ENCODE measurements around the gene AKAP12. TPM values are rescaled to one million over a fixed set of nuclear protein-coding genes. Genes with fewer than 3 reads are reported as not detected.

The AKAP12 gene
- polyA plus RNA-seq, 2 of the 4 experiments (the other 2 are of a cell fraction): 32.1 to 192 TPM

DNA sequence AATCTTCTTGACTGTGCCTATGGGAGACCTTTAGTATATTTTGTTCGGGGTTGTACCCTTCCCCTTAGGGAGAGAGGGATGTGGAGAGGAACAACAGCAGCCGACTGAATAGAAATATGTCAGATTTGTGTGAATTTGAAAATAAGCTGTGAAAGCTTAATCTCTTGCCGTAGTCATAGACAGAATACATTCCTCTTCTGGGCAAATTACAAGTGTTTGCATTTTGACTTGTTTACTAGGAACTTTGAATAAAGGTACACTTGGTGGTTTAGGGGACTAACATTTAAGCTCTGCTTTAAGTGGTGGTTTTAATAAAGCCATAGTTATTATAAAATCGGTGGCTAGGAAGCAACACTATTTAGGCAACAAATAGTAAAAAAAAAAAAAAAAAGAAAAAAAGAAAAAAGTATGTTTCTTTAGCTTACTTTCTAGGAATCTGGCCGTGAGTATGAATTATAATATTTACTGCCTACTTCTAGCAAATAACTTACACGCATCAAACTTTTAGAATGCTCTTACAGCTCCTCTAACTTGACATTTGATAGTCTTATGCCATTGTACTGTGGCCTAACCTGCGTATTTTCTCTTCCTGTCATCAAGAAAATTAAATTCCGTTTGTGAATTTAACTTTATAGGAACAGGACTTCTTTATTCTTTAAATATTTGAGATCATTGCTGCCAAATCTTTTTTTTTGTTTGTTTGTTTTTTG lies 86.5 kb downstream of the AKAP12 start:
- Histone ChIP-seq H3K4me3 (peak overlapping the region; percentile 72), H3K27ac (peak overlapping the region; percentile 83 to 84), H3K4me1 (peaks cover 39% of the 10 kb centered on the region), H3K9me3 (no peaks in the 10 kb centered on the region), H3K4me2 (peak overlapping the region; percentile 80)
- peak; percentile 12 to 22; a peak in 3 of 6 replicates for ATAC-seq
- 10% methylated on average over 8 of the region's 8 CpGs for WGBS (ENCODE audit: missing lambda C conversion rate)
- ChIA-PET CTCF (interaction anchor here (1.7 to 7.2 kb wide), 7 partner anchors 8 to 435 kb away, joined by 4 to 192 read pairs (median 43); no protein-coding TSS in a partner anchor), POLR2A (interaction anchor here (1.5 to 2.6 kb wide), 4 partner anchors 8 to 312 kb away, joined by 4 to 8 read pairs (median 6); no protein-coding TSS in a partner anchor)
- TF ChIP-seq ESRRA (IDR thresholded peaks at IDR 0.05; ENCODE audit: borderline replicate concordance, low read length) (no peak), POLR2AphosphoS2 (conservative IDR thresholded peaks at IDR 0.05; ENCODE audit: low read length) (no peak), RNF2 (IDR thresholded peaks at IDR 0.05; ENCODE audit: borderline replicate concordance, low read depth) (no peak), MYC (IDR thresholded peaks at IDR 0.05; ENCODE audit: borderline replicate concordance, low read length) (no peak), CEBPB (IDR thresholded peaks at IDR 0.05) (no peak), ZC3H11A (IDR thresholded peaks at IDR 0.05) (no peak), FOSL2 (IDR thresholded peaks at IDR 0.05) (no peak), FOSL2 (CRISPR knock-in tag; IDR thresholded peaks at IDR 0.05) (no peak), CBX8 (IDR thresholded peaks at IDR 0.05) (no peak), ZSCAN20 (CRISPR knock-in tag; IDR thresholded peaks at IDR 0.05) (no peak), NR3C1 (IDR thresholded peaks at IDR 0.05) (no peak), JUNB (IDR thresholded peaks at IDR 0.05) (no peak), CBX2 (IDR thresholded peaks at IDR 0.05; ENCODE audit: borderline replicate concordance, low read depth) (no peak), HOXB13 (CRISPR knock-in tag; IDR thresholded peaks at IDR 0.05; ENCODE audit: low read depth) (no peak), RFX5 (IDR thresholded peaks at IDR 0.05) (no peak), KDM1A (IDR thresholded peaks at IDR 0.05; ENCODE audit: low read depth) (no peak), FOSB (CRISPR knock-in tag; IDR thresholded peaks at IDR 0.05) (no peak), EHF (CRISPR knock-in tag; IDR thresholded peaks at IDR 0.05) (no peak)
- TF ChIP-seq, protein P1, sequence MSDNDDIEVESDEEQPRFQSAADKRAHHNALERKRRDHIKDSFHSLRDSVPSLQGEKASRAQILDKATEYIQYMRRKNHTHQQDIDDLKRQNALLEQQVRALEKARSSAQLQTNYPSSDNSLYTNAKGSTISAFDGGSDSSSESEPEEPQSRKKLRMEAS (IDR thresholded peaks at IDR 0.05): no peak
- no peak for DNase-seq (ENCODE audit: low read depth in 1 of 2, low spot score in 1 of 2)
- no peak for FAIRE-seq

DNA sequence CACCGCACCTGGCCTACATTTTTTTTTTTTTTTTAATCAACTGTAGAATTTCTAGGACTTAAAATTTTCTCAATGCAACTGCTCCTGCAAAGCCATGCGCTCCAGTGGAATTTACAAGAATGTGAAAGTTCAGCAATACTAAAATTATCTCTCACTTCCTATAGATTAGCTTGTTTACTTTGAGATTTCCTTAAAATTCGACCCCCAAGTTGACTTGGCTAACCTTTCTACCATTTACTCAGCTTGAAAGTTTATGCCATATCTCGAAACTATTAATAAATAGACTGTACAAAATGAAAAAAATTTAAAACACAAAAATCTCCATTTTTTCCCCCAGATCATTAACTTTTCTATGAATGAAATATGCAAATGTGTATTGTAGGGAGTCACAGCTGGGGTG lies 87.3 kb downstream of the AKAP12 start:
- WGBS (ENCODE audit: missing lambda C conversion rate): 59% methylated on average over 4 of the region's 4 CpGs
- no peak for FAIRE-seq

More for the DNA sequence above, 87.3 kb downstream of the AKAP12 start:
- ATAC-seq (no peak), DNase-seq (ENCODE audit: low read depth in 1 of 2, low spot score in 1 of 2) (no peak)
- no peak for TF ChIP-seq HDAC2 (IDR thresholded peaks at IDR 0.05)
- TF ChIP-seq ZC3H11A (IDR thresholded peaks at IDR 0.05): no peak
- TF ChIP-seq KDM5A (IDR thresholded peaks at IDR 0.05): no peak
- no peak for TF ChIP-seq FOXS1 (CRISPR knock-in tag; IDR thresholded peaks at IDR 0.05)
- no peak for TF ChIP-seq HOXB13 (CRISPR knock-in tag; IDR thresholded peaks at IDR 0.05; ENCODE audit: low read depth)
- TF ChIP-seq ZNF302 (CRISPR knock-in tag; IDR thresholded peaks at IDR 0.05): no peak
- TF ChIP-seq RAD21 (conservative IDR thresholded peaks at IDR 0.05 in 1 of 2, IDR thresholded peaks at IDR 0.05 in 1 of 2): no peak
- TF ChIP-seq JUN (IDR thresholded peaks at IDR 0.05): no peak
- no peak for TF ChIP-seq CTCF (IDR thresholded peaks at IDR 0.05)
- TF ChIP-seq EHF (CRISPR knock-in tag; IDR thresholded peaks at IDR 0.05): no peak
- TF ChIP-seq SMC3 (IDR thresholded peaks at IDR 0.05): no peak
- no peak for TF ChIP-seq MYC (IDR thresholded peaks at IDR 0.05; ENCODE audit: borderline replicate concordance, low read length)
- TF ChIP-seq ESRRA (IDR thresholded peaks at IDR 0.05; ENCODE audit: borderline replicate concordance, low read length): no peak
- TF ChIP-seq, protein P2, sequence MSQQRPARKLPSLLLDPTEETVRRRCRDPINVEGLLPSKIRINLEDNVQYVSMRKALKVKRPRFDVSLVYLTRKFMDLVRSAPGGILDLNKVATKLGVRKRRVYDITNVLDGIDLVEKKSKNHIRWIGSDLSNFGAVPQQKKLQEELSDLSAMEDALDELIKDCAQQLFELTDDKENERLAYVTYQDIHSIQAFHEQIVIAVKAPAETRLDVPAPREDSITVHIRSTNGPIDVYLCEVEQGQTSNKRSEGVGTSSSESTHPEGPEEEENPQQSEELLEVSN (IDR thresholded peaks at IDR 0.05; ENCODE audit: borderline replicate concordance, low read depth): no peak
- no peak for TF ChIP-seq ATOH8 (CRISPR knock-in tag; IDR thresholded peaks at IDR 0.05; ENCODE audit: low read depth)
- TF ChIP-seq MAFK (IDR thresholded peaks at IDR 0.05; ENCODE audit: partially characterized antibody): no peak
- TF ChIP-seq FOSL2 (IDR thresholded peaks at IDR 0.05): no peak
- no peak for TF ChIP-seq FOSL2 (CRISPR knock-in tag; IDR thresholded peaks at IDR 0.05)
- TF ChIP-seq GATA3 (IDR thresholded peaks at IDR 0.05; ENCODE audit: borderline replicate concordance): no peak
- TF ChIP-seq, protein P3, sequence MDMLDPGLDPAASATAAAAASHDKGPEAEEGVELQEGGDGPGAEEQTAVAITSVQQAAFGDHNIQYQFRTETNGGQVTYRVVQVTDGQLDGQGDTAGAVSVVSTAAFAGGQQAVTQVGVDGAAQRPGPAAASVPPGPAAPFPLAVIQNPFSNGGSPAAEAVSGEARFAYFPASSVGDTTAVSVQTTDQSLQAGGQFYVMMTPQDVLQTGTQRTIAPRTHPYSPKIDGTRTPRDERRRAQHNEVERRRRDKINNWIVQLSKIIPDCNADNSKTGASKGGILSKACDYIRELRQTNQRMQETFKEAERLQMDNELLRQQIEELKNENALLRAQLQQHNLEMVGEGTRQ (IDR thresholded peaks at IDR 0.05): no peak
- ChIA-PET CTCF (interaction anchor here (1.7 to 7.2 kb wide), 5 partner anchors 7 to 436 kb away, joined by 4 to 192 read pairs (median 43); no protein-coding TSS in a partner anchor), POLR2A (no interaction called here)
- Histone ChIP-seq H3K4me3 (peak overlapping the region; percentile 72), H3K4me1 (peaks cover 39% of the 10 kb centered on the region), H3K9me3 (no peaks in the 10 kb centered on the region), H3K4me2 (peak overlapping the region; percentile 80), H3K27ac (peak overlapping the region; percentile 1 to 63; a peak in 3 of 6 replicates)
